ENCODE results near the gene RASSF1.
"Not testable (repeated sequence)": the region's sequence is repeated elsewhere in the genome, so short reads cannot be mapped to it uniquely, and the experiment has no call there.

The RASSF1 gene

GRCh38 chr3:50322386-50323091 lies 18.1 kb downstream of the RASSF1 start, which contains the start of gene HYAL2:
HYAL2 (minus strand) TSS chr3:50322745; CDS start chr3:50320489, 2,256 bp downstream.
- DNase-seq, result no peak

DNA sequence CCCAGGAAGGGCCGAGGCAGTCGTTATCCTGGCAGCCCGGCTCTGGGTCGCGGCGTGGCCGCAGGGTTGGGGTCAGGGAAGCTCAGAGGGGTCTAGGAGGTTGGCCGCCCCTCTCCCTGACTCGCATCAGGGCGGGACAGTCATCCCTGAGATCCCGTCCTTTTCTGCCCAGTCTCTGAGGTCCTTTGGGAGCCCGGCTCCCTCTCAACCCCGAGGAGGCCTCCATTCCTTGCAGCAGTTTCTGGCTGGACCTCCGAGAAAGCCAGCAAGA lies 18.6 kb downstream of the RASSF1 start:
- DNase-seq, result no peak

DNA sequence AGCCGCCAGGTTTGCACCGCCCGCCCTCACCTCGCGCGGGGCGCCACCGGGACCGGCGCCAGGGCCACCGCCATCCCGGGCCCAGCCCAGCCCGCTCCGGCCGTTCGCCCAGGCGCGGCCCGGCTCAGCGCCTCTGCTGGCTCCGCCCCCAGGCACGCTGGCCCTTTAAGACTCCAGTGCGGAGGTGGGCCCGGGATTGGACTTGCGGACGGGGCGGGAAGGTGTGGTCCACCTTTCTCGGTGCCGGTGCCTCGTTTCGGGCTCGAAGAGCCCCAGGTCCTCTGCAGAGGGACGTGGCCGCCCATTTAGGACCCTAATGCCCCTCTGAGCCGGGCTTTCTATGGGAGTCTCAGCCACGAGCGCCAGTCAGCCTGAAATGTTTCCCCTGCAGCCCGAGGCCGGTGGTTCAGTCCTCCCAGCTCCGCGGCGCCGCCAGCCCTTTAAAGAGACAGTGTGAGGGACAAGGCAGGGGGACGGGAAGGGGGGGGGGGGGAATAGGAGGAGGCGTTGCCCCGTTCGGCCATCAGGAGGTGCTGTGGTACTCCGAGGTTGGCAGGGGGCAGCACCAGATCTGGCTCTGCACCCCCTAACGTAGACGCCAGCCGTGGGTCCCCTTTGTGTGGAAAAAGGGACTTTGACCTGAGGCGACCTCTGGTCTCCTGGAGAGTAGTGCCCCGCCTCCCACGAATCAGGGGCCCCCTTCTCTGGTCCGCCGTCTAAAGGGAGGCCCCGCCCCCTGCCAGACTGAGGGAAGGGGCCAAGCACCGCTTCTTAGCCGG lies 19.1 kb downstream of the RASSF1 start:
- DNase-seq, result peak; percentile 85

DNA sequence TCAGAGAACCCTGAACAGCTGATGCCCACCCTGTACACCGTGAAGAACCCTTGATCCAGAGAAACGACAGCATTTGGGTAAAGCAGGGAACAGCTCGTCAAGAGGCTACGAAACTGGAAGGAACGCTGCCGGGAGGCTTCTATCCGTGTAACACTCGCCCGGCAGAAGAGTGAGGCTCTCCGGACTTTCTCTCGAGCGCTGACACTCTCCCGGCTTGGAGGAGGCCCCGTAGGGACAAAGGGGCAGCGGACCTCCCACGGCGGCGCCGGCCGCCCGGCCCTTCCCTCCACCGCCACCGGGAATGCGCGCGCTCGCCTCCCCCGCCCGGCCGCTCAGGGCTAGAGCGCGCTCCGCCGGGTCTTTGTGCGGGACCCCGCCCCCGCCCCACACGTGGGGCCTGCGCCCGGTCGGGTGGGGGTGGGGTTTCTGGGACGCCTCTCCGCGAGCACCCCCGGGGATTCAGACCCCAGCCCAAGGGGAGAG lies 19.7 kb downstream of the RASSF1 start:
- DNase-seq, result no peak

- no peak for DNase-seq
Observed at GRCh38 chr3:50319894-50320625, 20.6 kb downstream of the RASSF1 start.

DNA sequence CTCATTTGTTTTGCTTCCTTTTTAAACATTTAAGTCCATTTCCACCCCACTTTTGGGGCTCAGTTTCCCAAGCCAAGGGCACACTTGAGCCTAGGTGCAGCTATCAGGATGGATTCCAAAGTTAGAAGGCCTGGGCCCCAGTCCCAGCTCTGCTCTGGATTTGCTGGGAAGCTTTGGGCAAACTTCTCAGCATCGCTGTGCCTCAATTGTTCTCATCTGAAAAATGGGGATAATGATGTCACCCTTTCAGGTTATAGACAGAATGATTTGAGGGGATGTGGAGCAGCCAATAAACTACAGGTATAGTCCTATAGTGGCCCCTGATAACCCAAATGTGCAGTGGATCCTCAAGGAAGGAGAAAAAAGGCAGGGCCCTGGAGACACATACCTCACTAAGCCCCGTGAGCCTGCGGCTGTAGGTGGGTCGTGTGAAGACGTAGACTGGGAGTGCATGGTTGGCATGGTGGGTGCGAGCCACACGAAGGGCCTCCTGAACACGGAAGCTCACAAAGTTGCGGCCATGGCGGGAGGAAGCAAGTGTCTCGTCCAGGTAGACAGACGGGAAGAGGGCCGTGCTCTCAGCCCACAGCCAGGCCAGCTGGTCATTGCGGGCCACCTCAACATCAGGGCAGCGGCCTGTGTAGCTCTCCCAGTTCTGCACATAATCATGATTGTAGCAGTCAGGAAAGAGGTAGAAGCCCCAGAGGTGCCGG lies 21.3 kb downstream of the RASSF1 start:
- DNase-seq, result no peak

DNA sequence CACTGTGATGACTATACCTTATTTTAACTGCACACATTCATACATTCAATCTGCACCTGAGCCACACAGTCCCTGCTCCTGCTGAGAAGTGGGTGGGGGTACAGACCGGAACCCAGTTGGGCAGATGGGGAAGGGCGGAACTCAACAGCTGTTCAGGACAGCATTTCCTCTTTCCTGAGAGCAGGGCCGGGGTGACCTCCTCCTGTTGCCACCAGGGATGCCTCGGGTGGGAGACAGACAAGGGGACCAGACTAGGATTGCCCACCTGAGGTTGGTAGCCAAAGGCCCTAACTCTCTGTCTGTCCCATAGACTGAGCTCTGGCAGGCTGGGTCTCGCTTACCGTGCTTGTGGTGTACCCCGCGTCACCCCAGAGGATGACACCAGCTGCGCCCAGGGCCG lies 22.0 kb downstream of the RASSF1 start:
- no peak for DNase-seq

DNA sequence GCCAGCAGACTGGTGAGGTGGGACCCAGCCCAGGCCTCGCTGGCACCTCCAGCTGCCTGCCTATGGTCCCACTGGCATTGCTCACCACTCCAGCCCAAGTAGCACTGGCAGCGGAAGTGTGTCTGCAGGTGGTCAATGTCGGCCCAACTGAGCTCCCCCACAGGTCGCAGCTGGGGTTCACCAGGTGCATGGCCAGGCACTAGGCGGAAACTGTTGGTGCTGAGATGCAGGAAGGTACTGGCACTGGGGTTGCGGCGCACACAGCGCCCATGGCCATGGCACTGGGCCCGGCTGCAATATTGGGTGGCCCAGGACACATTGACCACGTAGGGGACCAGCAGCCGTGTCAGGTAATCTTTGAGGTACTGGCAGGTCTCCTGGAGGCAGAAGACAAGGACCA lies 22.5 kb downstream of the RASSF1 start:
- DNase-seq, result no peak

DNA sequence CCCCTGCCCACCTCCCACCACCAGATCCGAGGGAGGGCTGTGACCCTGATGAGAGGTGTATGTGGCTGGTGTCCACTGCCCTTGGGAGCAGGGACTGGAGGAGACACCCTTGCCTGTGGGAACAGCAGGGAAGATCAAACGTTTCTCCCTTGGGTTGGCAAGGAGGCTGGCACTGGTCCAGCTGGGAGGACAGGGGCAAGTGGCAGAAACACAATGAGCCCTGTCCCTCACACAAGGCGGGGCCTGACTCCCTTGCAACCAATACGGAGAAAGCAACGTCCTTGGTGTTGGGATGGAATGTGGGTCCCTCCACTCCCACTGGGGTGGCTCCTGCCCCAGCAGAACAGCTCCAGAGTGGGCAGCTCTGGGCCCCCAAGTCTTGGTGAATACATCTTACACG lies 23.3 kb downstream of the RASSF1 start:
- DNase-seq, result no peak

DNA sequence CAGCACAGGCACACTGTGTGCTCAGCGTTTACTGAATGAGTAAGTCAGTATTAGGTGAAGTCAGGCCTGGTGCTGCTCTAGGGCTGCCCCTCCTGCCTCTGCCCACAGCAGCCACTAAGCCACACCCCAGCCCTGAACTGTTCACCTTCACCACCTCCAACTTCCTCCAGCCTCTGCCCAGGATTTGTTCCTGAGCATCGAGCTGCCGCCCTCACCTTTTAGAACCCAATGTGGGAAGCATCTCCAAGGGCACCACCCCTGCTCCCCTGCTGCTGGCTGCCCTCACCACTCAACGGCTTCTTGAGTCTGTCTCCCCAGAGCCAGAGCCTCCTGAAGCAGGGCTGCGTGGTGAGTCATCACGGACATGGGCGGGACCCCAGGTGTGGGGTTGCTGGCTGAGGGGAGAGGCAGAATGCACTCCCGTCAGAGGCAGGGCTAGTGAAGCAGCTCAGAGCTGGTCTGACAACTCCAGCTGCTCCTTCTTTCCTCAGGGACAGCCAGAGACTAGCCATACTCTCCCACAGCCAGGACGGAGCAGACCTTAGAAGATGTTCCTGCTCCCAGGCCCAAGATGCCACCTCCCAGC lies 23.9 kb downstream of the RASSF1 start:
- DNase-seq, result peak; percentile 79

DNA sequence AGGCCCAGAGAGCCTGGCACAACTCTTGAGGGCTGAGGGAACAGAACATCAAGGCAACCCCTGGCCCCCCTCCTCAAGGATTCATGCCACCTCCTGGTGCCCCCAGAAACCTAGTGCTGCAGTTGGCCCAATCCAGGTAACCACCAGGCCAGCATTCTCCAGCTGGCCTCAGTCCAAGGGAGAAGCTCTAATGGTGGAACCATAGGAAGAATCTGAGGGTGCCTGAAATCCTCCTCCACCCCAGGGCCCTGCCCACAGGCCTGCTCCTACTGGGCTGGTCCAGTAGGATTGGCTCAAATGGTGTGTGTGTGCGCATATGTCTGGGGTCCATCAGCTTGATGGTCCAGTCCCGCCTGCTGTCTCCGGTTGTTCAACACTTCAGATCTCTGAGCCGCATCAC lies 25.8 kb downstream of the RASSF1 start:
- DNase-seq, result no peak

DNA sequence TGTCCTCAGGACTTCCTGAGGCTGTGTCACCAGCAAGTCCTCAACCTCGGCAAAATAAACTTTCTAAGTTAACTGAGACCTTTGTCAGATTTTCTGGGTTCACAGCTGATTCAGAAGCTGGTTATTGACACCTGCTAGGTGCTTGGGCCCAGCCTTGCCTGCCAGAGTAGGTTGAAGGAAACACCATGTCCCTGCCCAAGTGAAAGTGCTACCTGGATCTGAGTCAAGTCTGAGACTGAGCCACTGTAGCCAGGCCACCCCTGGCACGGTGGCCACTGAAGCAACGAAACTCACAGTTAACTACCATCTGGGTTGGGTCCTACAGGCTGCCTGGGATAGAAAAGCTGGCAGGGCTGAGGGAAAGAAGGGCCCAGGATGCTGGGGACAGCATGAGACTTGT lies 26.3 kb downstream of the RASSF1 start:
- DNase-seq, result no peak

- not testable (repeated sequence) for DNase-seq
Observed at GRCh38 chr3:50312041-50312440, 28.6 kb downstream of the RASSF1 start.

DNA sequence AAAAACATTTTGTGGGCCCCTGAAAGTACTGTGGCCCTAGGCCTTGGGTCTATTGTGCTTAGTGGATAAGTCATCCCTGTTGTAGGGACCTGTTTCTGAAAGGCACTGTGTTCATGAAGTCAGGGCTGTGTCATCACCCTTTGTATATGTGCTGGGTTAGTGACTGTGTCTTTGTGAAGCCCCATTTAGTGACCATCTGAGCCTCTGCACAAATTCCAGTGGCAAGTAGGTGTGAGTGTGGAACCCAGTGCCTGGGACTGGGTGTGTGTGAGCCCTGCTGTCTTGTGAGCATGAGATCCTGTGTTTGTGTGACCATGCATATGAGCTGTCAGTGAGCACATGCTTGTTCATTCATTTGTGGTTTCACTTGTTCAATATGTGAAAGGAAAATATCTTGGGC lies 36.0 kb downstream of the RASSF1 start:
- DNase-seq, result no peak

GRCh38 chr3:50303013-50303815 lies 37.4 kb downstream of the RASSF1 start, which contains the start of gene HYAL1:
HYAL1 (minus strand) TSS chr3:50303574; CDS start chr3:50302956, 618 bp downstream.
- no peak for DNase-seq

DNA sequence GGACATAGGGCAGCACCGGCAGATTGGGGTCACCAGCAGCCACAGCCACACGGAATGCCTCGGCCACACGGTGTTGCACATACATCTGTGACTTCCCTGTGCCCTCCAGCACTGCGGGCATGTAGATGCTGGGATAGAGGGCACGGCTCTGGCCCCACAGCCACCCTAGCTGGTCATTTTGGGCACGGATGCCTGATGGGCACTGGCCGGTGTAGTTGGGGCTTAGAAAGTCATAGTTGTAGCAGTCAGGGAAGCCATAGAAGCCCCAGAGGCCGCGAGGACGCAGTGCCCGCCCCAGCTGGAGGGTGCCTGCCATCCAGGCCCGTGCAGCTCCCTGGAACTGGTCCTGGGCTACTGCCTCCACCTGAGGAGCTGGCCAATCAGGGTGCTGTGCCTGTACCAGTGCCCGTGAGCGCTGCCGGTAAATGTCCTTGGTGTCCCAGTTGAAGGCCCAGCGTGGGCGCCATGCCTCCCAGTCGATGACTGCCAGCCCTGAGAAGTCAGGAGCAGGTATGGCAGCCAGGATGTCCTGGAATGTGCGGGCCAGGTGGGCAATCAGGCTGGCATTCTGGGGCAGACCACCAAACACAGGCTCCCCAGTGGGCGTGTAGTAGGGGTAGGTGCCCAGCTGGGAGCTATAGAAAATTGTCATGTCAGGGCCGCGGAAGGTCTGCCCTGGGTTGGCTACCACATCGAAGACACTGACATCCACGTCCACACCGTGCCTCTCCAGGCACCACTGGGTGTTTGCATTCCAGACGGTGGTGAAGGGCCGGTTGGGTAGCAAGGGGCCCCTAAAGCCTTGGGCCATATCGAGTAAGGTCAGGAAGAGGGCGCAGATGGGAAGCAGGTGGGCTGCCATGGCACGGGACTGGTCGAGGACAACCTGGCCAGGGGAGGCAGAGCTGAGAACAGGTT lies 38.3 kb downstream of the RASSF1 start:
- no peak for DNase-seq

- no peak for DNase-seq
Observed at GRCh38 chr3:50300681-50301254, 39.9 kb downstream of the RASSF1 start.

DNA sequence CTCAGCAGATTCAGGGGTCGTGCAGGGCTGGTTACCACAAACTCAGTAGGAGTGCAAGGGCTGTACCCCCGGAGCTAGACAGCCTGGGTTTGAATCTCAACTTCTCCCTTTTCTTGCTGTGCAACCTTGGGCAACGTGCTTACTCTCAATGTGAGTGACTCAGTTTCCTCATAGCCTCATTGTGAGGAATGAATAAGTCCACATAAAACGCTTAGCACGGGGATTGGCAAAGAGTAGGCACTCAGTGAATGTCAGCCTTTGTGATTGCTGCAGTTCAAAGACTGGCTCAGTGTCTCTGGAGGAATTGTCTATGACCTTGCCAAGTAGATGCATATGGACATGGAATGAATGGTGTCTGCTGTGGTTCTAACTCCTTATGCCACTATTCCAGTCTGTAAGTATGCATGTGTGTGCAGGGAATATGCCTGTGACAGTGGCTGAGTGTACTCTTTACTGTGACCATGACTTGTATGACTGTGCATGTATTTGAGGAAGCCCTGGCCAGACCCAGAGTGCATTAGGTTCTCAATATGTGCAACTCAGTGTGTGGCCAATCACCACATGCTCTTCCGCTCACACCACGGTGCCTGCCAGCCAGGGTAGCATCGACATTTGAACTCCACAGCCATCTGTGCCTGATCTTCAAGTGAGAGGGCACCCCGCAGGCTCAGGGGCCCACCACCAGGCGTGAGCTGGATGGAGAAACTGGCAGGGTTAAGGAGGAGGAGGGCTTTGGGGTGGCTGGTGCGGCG lies 40.5 kb downstream of the RASSF1 start:
- no peak for DNase-seq

DNA sequence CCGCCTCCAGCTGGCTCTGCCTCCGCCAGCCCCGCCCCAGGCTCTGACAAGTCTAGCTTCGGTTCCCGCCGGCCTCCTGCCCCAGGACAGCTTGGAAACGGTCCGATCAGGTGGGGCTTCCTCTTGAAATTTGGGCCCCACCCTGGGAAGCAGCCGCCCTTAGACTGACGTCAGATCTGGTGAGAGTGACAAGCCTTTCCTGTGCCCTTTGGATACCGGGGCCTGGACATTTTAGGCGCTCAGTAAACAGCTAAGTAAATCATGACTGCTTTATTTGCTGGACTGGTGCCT lies 41.1 kb downstream of the RASSF1 start:
- no peak for DNase-seq
